GM23338 (cell line): ENCODE measurements around the gene BID.

Experiments used
- CREB1 ChIP-seq: fragments of 250-450 bp; sonication (Bioruptor Pico); IDR thresholded peaks from 2 replicates; pipeline ENCODE4 v1.5.0; 2020; ENCODE audit warnings: low read depth, mild to moderate bottlenecking, moderate library complexity
- CTCF ChIP-seq, 2 experiments: fragments of 200-600 bp in 1 of 2; sonication (generic) in 1 of 2; conservative IDR thresholded peaks; 2 replicates each; pipeline versions ENCODE4 v1.5.1 to v1.6.1; 2016 to 2017; ENCODE audit warnings: antibody characterized with exemption in 2 of 2, low read depth in 2 of 2, mild to moderate bottlenecking in 2 of 2, moderate library complexity in 1 of 2
- EZH2 ChIP-seq: fragments of 200-600 bp; sonication (generic); IDR thresholded peaks from one replicate; pipeline ENCODE4 v1.8.0; 2017; ENCODE audit warnings: antibody characterized with exemption, mild to moderate bottlenecking, low read depth; ENCODE audit not compliant: unreplicated experiment
- EZH2phosphoT487 ChIP-seq: fragments of 200-600 bp; sonication (generic); IDR thresholded peaks from one replicate; pipeline ENCODE4 v1.8.1; 2018; ENCODE audit warnings: antibody characterized with exemption; ENCODE audit not compliant: unreplicated experiment
- ZNF114 ChIP-seq: fragments of 250-450 bp; sonication (Bioruptor Pico); IDR thresholded peaks from 2 replicates; pipeline ENCODE4 v1.5.0; 2020; ENCODE audit warnings: mild to moderate bottlenecking, moderate library complexity

GRCh38 chr22:17789379-17790200 lies 15.3 kb upstream of the BID start:
- no peak for TF ChIP-seq CTCF (conservative IDR thresholded peaks at IDR 0.05; ENCODE audit: low read depth in 2 of 2)
- no peak for TF ChIP-seq ZNF114 (CRISPR knock-in tag)
- TF ChIP-seq EZH2phosphoT487: no peak
- no peak for TF ChIP-seq EZH2
- TF ChIP-seq CREB1: no peak
